RPMI7951 (cell line): ENCODE results near the gene KBTBD13. TPM values are rescaled to one million over a fixed set of nuclear protein-coding genes. Genes with fewer than 3 reads are reported as not detected.
A peak's percentile ranks its signal among the peaks of the same experiment; 100 is the strongest.

Experiments used
- DNase-seq: peaks from one replicate; pipeline ENCODE4 v3.0.0-alpha.2; 2012; ENCODE audit warnings: low read depth
- total RNA-seq: library from RNA; depleted of rRNA; stranded (reverse); fragments of >200 nt; shearing (Covaris generic); gene quantifications from 2 replicates; pipeline ENCODE4 v1.2.3, GENCODE V29; 2014; rRNA removed

The KBTBD13 gene
- total RNA-seq, 1 experiment from 2014 or later, result not detected

DNA sequence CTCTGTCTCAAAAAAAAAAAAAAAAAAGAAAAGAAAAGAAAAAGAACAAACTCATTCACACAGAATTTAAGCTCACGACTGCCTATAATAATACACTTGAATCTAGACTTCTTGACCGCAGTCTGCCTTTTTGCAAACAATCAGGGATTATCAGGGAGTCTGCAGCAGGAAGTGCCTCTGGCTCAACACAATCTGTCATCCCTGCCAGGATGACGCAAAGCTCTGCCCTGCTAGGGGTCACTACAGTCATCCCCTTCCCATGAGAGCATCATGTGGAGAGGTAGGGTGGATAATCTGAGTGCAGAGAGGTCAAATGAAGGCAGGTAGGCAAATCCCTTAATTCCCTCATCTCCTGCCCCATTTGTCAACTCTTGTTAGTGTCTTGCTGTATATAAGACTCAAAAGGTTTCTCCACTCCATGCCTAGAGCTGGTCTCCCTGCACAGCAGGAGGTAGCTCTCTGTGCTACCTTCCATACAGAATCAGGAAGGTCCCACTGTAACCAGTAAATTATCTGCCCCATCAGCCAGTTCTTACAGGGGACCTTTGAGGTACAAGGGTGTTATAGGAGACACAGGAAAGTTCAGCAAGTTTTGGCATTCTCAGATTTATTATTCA, 34.2 kb downstream of the KBTBD13 start:
- peak; percentile 51 for DNase-seq

DNA sequence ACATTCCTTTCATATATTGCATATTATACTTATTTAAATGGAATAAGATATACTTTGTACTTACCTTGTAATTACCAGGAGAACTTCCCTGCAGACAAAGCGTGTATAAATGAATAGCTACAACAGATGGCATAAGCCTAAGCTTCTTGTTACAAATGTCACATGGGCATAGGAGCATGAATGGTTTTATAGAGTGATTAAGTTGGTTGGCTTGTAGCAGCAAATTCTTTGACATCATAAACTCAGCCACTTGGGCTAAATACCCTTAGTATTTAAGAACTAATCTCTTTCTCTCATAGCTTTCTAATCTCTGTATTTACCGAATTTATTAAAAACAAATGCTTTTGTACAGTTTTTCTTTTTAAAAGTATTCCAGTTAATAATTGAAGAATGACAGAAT, 38.5 kb downstream of the KBTBD13 start, which contains the start of gene UBAP1L:
UBAP1L (minus strand) TSS at position 115 of the 400 bp plus-strand sequence. CDS start 8,985 bp downstream, outside the sequence.
- no peak for DNase-seq

DNA sequence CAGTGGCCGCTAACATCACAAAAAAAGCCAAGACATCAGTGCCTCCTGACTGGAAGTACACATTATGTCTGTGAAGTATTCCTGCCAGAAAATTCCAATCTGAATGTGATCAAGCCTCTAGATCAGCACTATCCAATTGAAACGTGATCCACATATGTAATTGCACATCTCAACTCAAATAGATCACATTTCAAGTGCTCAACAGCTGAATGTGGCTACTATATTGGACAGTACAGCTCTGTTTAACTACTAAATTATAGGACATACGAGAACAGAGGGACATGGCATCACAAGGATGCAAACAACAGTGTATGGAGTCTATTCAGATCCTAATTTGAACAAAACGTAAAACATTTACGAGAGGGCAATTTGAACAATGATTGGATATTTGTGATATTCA, 39.0 kb downstream of the KBTBD13 start:
- no peak for DNase-seq

Other genes starting within 250 kb of the KBTBD13 start
- 18.5 and 22.3 TPM in 2 replicates for gene PLEKHO2, start 234.8 kb upstream of the KBTBD13 start, total RNA-seq
- 8.1 and 8.5 TPM in 2 replicates for gene ANKDD1A, start 164.8 kb upstream of the KBTBD13 start, total RNA-seq
- gene SPG21, start 86.8 kb upstream of the KBTBD13 start, total RNA-seq, result 80.7 and 94.9 TPM in 2 replicates
- 23.8 and 27.9 TPM in 2 replicates for gene MTFMT, start 47.1 kb upstream of the KBTBD13 start, total RNA-seq
- not detected in 2 replicates for gene SLC51B, start 31.4 kb upstream of the KBTBD13 start, total RNA-seq
- gene RASL12, start 8.8 kb upstream of the KBTBD13 start, total RNA-seq, result 0.39 and 0.48 TPM in 2 replicates
- gene UBAP1L, start 38.5 kb downstream of the KBTBD13 start, total RNA-seq, result 0.12 and 0.39 TPM in 2 replicates
- gene PDCD7, start 57.1 kb downstream of the KBTBD13 start, total RNA-seq, result 15.1 and 19.1 TPM in 2 replicates
- 24.9 and 26.9 TPM in 2 replicates for gene CLPX, start 108.6 kb downstream of the KBTBD13 start, total RNA-seq
- gene CILP, start 134.7 kb downstream of the KBTBD13 start, total RNA-seq, result 0.10 TPM in 1 of 2 replicates, not detected in the other
- 7.7 and 8.2 TPM in 2 replicates for gene PARP16, start 210.1 kb downstream of the KBTBD13 start, total RNA-seq
- gene RNU5A-1, start 219.3 kb downstream of the KBTBD13 start, total RNA-seq, result not detected in 2 replicates
- gene RNU5B-1, start 227.9 kb downstream of the KBTBD13 start, total RNA-seq, result not detected in 2 replicates